C4-2B (cell line): Measurements from ENCODE around the gene ZP1.

Experiments
- CTCF ChIP-seq: fragments of 450-650 bp; conservative IDR thresholded peaks from 2 replicates; pipeline ENCODE4 v1.5.1; 2017; ENCODE audit warnings: mild to moderate bottlenecking
- ZFX ChIP-seq: fragments of 450-650 bp; IDR thresholded peaks from 2 replicates; pipeline ENCODE4 v1.6.1; 2017

- TF ChIP-seq CTCF (no peak), ZFX (no peak)
Measured at GRCh38 chr11:60844870-60845221, 22.5 kb upstream of the ZP1 start.
